ENCODE data around the gene CHRNA9. TPM values are rescaled to one million over a fixed set of nuclear protein-coding genes. Genes with fewer than 3 reads are reported as not detected.
A peak's percentile ranks its signal among the peaks of the same experiment; 100 is the strongest.

The CHRNA9 gene
- total and polyA plus RNA-seq, 2 experiments from 2014 or later: 0.58 to 5.7 TPM

DNA sequence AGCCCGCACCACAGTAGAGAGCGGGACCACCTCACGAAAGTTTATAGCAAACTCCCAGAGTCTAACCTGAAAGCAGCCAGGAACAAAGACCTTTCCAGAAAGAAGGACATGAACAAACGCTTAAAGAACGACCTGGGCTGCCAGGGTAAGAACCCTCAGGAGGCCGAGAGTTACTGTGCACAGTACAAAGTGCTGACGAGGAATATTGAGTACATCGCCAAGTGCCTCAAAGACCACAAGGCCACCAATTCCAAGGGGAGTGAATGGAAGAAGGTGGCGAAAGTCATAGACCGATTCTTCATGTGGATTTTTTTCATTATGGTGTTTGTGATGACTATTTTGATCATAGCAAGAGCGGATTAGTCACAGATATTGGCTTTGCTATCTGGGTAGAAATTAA is 19.0 kb downstream of the CHRNA9 start:
- no peak overlapping the region for H3K4me3 ChIP-seq
- TF ChIP-seq NANOG (IDR thresholded peaks at IDR 0.05; ENCODE audit: borderline replicate concordance): no peak
- no peak for TF ChIP-seq EZH2phosphoT487 (IDR thresholded peaks at IDR 0.05; ENCODE audit: unreplicated experiment)
- TF ChIP-seq POLR2AphosphoS5 (IDR thresholded peaks at IDR 0.05; ENCODE audit: low read depth): no peak
- TF ChIP-seq EZH2 (IDR thresholded peaks at IDR 0.05; ENCODE audit: low read depth, unreplicated experiment): no peak
- TF ChIP-seq, protein P1, sequence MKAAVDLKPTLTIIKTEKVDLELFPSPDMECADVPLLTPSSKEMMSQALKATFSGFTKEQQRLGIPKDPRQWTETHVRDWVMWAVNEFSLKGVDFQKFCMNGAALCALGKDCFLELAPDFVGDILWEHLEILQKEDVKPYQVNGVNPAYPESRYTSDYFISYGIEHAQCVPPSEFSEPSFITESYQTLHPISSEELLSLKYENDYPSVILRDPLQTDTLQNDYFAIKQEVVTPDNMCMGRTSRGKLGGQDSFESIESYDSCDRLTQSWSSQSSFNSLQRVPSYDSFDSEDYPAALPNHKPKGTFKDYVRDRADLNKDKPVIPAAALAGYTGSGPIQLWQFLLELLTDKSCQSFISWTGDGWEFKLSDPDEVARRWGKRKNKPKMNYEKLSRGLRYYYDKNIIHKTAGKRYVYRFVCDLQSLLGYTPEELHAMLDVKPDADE (IDR thresholded peaks at IDR 0.05): no peak
- TF ChIP-seq, protein P2, sequence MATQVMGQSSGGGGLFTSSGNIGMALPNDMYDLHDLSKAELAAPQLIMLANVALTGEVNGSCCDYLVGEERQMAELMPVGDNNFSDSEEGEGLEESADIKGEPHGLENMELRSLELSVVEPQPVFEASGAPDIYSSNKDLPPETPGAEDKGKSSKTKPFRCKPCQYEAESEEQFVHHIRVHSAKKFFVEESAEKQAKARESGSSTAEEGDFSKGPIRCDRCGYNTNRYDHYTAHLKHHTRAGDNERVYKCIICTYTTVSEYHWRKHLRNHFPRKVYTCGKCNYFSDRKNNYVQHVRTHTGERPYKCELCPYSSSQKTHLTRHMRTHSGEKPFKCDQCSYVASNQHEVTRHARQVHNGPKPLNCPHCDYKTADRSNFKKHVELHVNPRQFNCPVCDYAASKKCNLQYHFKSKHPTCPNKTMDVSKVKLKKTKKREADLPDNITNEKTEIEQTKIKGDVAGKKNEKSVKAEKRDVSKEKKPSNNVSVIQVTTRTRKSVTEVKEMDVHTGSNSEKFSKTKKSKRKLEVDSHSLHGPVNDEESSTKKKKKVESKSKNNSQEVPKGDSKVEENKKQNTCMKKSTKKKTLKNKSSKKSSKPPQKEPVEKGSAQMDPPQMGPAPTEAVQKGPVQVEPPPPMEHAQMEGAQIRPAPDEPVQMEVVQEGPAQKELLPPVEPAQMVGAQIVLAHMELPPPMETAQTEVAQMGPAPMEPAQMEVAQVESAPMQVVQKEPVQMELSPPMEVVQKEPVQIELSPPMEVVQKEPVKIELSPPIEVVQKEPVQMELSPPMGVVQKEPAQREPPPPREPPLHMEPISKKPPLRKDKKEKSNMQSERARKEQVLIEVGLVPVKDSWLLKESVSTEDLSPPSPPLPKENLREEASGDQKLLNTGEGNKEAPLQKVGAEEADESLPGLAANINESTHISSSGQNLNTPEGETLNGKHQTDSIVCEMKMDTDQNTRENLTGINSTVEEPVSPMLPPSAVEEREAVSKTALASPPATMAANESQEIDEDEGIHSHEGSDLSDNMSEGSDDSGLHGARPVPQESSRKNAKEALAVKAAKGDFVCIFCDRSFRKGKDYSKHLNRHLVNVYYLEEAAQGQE (IDR thresholded peaks at IDR 0.05; ENCODE audit: unreplicated experiment): no peak
- no peak for TF ChIP-seq STAT1 (IDR thresholded peaks at IDR 0.05; ENCODE audit: unreplicated experiment)
- TF ChIP-seq, protein P3, sequence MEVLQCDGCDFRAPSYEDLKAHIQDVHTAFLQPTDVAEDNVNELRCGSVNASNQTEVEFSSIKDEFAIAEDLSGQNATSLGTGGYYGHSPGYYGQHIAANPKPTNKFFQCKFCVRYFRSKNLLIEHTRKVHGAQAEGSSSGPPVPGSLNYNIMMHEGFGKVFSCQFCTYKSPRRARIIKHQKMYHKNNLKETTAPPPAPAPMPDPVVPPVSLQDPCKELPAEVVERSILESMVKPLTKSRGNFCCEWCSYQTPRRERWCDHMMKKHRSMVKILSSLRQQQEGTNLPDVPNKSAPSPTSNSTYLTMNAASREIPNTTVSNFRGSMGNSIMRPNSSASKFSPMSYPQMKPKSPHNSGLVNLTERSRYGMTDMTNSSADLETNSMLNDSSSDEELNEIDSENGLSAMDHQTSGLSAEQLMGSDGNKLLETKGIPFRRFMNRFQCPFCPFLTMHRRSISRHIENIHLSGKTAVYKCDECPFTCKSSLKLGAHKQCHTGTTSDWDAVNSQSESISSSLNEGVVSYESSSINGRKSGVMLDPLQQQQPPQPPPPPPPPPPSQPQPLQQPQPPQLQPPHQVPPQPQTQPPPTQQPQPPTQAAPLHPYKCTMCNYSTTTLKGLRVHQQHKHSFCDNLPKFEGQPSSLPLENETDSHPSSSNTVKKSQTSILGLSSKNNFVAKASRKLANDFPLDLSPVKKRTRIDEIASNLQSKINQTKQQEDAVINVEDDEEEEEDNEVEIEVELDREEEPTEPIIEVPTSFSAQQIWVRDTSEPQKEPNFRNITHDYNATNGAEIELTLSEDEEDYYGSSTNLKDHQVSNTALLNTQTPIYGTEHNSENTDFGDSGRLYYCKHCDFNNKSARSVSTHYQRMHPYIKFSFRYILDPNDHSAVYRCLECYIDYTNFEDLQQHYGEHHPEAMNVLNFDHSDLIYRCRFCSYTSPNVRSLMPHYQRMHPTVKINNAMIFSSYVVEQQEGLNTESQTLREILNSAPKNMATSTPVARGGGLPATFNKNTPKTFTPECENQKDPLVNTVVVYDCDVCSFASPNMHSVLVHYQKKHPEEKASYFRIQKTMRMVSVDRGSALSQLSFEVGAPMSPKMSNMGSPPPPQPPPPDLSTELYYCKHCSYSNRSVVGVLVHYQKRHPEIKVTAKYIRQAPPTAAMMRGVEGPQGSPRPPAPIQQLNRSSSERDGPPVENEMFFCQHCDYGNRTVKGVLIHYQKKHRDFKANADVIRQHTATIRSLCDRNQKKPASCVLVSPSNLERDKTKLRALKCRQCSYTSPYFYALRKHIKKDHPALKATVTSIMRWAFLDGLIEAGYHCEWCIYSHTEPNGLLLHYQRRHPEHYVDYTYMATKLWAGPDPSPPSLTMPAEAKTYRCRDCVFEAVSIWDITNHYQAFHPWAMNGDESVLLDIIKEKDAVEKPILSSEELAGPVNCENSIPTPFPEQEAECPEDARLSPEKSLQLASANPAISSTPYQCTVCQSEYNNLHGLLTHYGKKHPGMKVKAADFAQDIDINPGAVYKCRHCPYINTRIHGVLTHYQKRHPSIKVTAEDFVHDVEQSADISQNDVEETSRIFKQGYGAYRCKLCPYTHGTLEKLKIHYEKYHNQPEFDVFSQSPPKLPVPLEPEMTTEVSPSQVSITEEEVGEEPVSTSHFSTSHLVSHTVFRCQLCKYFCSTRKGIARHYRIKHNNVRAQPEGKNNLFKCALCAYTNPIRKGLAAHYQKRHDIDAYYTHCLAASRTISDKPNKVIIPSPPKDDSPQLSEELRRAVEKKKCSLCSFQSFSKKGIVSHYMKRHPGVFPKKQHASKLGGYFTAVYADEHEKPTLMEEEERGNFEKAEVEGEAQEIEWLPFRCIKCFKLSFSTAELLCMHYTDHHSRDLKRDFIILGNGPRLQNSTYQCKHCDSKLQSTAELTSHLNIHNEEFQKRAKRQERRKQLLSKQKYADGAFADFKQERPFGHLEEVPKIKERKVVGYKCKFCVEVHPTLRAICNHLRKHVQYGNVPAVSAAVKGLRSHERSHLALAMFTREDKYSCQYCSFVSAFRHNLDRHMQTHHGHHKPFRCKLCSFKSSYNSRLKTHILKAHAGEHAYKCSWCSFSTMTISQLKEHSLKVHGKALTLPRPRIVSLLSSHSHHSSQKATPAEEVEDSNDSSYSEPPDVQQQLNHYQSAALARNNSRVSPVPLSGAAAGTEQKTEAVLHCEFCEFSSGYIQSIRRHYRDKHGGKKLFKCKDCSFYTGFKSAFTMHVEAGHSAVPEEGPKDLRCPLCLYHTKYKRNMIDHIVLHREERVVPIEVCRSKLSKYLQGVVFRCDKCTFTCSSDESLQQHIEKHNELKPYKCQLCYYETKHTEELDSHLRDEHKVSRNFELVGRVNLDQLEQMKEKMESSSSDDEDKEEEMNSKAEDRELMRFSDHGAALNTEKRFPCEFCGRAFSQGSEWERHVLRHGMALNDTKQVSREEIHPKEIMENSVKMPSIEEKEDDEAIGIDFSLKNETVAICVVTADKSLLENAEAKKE (CRISPR knock-in tag; IDR thresholded peaks at IDR 0.05): no peak
- H3K9me3 Mint-ChIP-seq: no peaks in the 10 kb centered on the region; the same call in 1 of the 3 replicates
- H3K4me1 ChIP-seq (ENCODE audit: insufficient read depth): no peaks in the 10 kb centered on the region
- no peak overlapping the region for H3K27ac Mint-ChIP-seq
- H3F3A ChIP-seq (replicated peaks; ENCODE audit: low read depth): no peaks in the 10 kb centered on the region
- H3K4me3 Mint-ChIP-seq: no peak overlapping the region
- H3K36me3 ChIP-seq (ENCODE audit: insufficient read depth): no peaks in the 10 kb centered on the region
- peaks cover 2% of the 10 kb centered on the region for H3K27me3 Mint-ChIP-seq (ENCODE audit: insufficient read depth, low read depth, poor library complexity)
- no peak for ATAC-seq
- H3K4me2 ChIP-seq: no peak overlapping the region
- peaks cover 5% of the 10 kb centered on the region for H3K36me3 Mint-ChIP-seq (ENCODE audit: low read depth)
- no peaks in the 10 kb centered on the region for H3K27me3 ChIP-seq (ENCODE audit: insufficient read depth)
- DNase-seq (ENCODE audit: low spot score): no peak
- H3K9me2 ChIP-seq (ENCODE audit: insufficient read depth): no peaks in the 10 kb centered on the region
- no peak overlapping the region for H3K27ac ChIP-seq (ENCODE audit: low read depth)
- no peaks in the 10 kb centered on the region for H4K20me1 ChIP-seq (replicated peaks; ENCODE audit: insufficient read depth)
- H3K4me1 Mint-ChIP-seq: no peaks in the 10 kb centered on the region
- no peaks in the 10 kb centered on the region for H3K79me2 ChIP-seq (replicated peaks; ENCODE audit: insufficient read depth)
- H2AFZ ChIP-seq: peak overlapping the region; percentile 8; the same call in 1 of the 2 replicates
